NCI-H1092 (cell line): ENCODE results near the gene PDGFRB.

Source experiments
- DNase-seq: peaks from one replicate; lab custom pipeline; 2025; lab: John Stamatoyannopoulos, UW

PDGFRB gene

GRCh38 chr5:150155258-150156026, at the start of gene PDGFRB:
PDGFRB (minus strand) TSS chr5:150155845; CDS start chr5:150137047, 18,798 bp downstream.
- DNase-seq: no peak

- DNase-seq: no peak
Measured at GRCh38 chr5:150204590-150204960, 48.9 kb upstream of the PDGFRB start.

- DNase-seq: no peak
Measured at GRCh38 chr5:150203832-150204589, 48.4 kb upstream of the PDGFRB start.

GRCh38 chr5:150202501-150202900, 46.9 kb upstream of the PDGFRB start:
- DNase-seq: no peak

GRCh38 chr5:150197476-150197875, 41.8 kb upstream of the PDGFRB start:
- DNase-seq: no peak

GRCh38 chr5:150196986-150197385, 41.3 kb upstream of the PDGFRB start:
- no peak for DNase-seq

- no peak for DNase-seq
Measured at GRCh38 chr5:150196514-150196913, 40.9 kb upstream of the PDGFRB start.

- DNase-seq: no peak
Measured at GRCh38 chr5:150195736-150196485, 40.3 kb upstream of the PDGFRB start.

- no peak for DNase-seq
Measured at GRCh38 chr5:150192462-150192861, 36.8 kb upstream of the PDGFRB start.

GRCh38 chr5:150190987-150191386, 35.3 kb upstream of the PDGFRB start:
- no peak for DNase-seq

- DNase-seq: no peak
Measured at GRCh38 chr5:150190503-150190979, 34.9 kb upstream of the PDGFRB start.

GRCh38 chr5:150189728-150190502, 34.3 kb upstream of the PDGFRB start, which contains the start of gene SLC6A7:
SLC6A7 (plus strand) TSS chr5:150190062; CDS start chr5:150190328, 266 bp downstream.
- no peak for DNase-seq

- DNase-seq: no peak
Measured at GRCh38 chr5:150189326-150189725, 33.7 kb upstream of the PDGFRB start.

- DNase-seq: no peak
Measured at GRCh38 chr5:150188146-150188842, 32.6 kb upstream of the PDGFRB start.

- no peak for DNase-seq
Measured at GRCh38 chr5:150186897-150187296, 31.3 kb upstream of the PDGFRB start.

- DNase-seq: no peak
Measured at GRCh38 chr5:150186137-150186536, 30.5 kb upstream of the PDGFRB start.

GRCh38 chr5:150184990-150185912, 29.6 kb upstream of the PDGFRB start:
- no peak for DNase-seq

- no peak for DNase-seq
Measured at GRCh38 chr5:150184006-150184405, 28.4 kb upstream of the PDGFRB start.

- DNase-seq: no peak
Measured at GRCh38 chr5:150183436-150183835, 27.8 kb upstream of the PDGFRB start.

GRCh38 chr5:150182774-150183173, 27.1 kb upstream of the PDGFRB start:
- DNase-seq: no peak
